ENCODE data around the gene ABCA5.

Gene ABCA5, protein sequence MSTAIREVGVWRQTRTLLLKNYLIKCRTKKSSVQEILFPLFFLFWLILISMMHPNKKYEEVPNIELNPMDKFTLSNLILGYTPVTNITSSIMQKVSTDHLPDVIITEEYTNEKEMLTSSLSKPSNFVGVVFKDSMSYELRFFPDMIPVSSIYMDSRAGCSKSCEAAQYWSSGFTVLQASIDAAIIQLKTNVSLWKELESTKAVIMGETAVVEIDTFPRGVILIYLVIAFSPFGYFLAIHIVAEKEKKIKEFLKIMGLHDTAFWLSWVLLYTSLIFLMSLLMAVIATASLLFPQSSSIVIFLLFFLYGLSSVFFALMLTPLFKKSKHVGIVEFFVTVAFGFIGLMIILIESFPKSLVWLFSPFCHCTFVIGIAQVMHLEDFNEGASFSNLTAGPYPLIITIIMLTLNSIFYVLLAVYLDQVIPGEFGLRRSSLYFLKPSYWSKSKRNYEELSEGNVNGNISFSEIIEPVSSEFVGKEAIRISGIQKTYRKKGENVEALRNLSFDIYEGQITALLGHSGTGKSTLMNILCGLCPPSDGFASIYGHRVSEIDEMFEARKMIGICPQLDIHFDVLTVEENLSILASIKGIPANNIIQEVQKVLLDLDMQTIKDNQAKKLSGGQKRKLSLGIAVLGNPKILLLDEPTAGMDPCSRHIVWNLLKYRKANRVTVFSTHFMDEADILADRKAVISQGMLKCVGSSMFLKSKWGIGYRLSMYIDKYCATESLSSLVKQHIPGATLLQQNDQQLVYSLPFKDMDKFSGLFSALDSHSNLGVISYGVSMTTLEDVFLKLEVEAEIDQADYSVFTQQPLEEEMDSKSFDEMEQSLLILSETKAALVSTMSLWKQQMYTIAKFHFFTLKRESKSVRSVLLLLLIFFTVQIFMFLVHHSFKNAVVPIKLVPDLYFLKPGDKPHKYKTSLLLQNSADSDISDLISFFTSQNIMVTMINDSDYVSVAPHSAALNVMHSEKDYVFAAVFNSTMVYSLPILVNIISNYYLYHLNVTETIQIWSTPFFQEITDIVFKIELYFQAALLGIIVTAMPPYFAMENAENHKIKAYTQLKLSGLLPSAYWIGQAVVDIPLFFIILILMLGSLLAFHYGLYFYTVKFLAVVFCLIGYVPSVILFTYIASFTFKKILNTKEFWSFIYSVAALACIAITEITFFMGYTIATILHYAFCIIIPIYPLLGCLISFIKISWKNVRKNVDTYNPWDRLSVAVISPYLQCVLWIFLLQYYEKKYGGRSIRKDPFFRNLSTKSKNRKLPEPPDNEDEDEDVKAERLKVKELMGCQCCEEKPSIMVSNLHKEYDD (N-terminal part only)

DNA sequence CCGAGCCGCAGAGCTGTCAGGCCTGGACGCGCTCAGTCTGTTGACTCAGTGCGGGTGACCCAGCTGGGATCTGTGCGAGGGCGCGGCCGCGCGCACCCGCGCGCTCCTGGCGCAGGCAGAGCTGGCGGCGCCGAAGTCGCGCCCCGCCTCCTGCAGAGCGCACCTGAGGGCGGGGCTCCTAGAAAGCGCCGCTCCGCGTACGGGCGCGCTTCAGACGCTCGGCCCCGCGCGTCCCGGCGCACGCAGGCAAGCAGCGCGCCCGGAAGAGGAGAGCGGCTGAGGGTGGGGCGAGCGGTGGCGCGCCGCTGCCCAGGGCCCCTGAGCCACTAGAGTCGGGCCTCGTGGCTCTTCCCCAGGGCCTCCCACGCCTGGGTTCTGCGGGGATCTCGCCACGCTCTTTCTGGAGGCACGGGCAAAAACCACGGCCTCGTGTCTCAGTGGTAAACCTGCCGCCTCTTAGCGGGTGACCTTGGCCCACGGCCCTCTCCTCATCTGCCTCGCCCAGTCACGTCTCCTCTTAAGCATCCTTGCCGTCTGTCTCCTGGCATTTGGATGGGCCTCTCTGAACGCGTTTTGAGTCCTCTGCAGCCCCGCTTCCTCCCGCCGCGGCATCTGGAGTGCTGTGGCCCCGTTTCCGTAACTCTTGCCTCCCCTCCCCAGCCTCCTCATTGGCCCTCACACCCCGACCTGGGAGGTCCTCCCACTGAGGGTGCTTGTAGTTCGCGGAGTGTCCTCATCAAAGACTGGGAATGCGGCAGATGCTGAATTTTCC lies at the start of gene ABCA5:
TSS of gene ABCA5 (minus strand) at position 74 of the 772 bp plus-strand sequence. CDS start 12,718 bp downstream, outside the sequence.
- H3K27ac Mint-ChIP-seq, result peak within 1 kb of the TSS; percentile 99
- H3K4me3 Mint-ChIP-seq, result peak within 1 kb of the TSS; percentile 94
- H3K36me3 Mint-ChIP-seq (ENCODE audit: low read depth), result peaks cover 3% of the 10 kb centered on the region
- H3K9me3 Mint-ChIP-seq, result peaks cover 5% of the 10 kb centered on the region
- peaks cover 20% of the 10 kb centered on the region for H3K4me1 Mint-ChIP-seq (ENCODE audit: low read depth)
- H3K27me3 Mint-ChIP-seq (ENCODE audit: low read depth), result peaks cover 9% of the 10 kb centered on the region

DNA sequence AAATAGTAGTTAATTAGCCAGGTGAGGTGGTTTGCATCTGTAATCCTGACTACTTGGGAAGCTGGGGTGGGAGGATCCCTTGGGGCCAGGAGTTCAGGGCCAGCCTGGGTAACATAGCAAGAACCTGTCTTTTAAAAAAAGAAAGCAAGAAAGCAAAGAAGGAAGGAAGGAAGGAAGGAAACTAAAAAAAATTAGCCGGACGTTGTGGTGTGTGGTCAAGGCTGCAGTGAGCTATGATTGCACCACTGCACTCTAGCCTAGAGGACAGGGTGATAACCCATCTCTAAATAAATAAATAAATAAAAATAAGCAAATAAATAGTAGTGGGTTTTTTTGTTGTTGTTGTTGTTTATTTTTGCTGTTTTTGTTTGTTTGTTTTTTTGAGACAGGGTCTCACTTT lies 48.3 kb upstream of the ABCA5 start:
- Mint-ChIP-seq H3K4me1 (ENCODE audit: low read depth) (peaks cover 2% of the 10 kb centered on the region), H3K27me3 (ENCODE audit: low read depth) (no peaks in the 10 kb centered on the region), H3K9me3 (no peaks in the 10 kb centered on the region), H3K36me3 (ENCODE audit: low read depth) (no peaks in the 10 kb centered on the region), H3K27ac (no peak overlapping the region), H3K4me3 (no peak overlapping the region)

DNA sequence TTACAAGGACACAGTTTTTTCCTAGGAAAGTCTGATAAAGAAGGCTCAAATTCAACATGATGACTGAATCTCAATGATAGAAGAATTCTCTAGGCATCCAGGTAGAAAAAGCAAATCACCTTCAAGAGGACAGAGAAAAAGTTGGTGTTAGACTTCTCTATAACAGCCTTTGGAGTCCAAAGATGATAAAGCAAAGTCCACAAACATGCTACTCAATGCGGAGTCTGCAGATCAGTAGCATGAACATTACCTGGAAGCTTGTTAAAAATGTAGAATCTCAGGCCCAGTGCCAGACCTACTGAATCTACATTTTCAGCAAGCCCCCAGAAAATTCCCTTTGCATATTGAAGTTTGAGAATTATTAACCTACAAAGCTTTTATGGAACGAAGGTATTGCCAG lies 46.1 kb upstream of the ABCA5 start:
- H3K27me3 Mint-ChIP-seq (ENCODE audit: low read depth), result no peaks in the 10 kb centered on the region
- H3K4me3 Mint-ChIP-seq, result no peak overlapping the region
- H3K36me3 Mint-ChIP-seq (ENCODE audit: low read depth), result no peaks in the 10 kb centered on the region
- no peaks in the 10 kb centered on the region for H3K9me3 Mint-ChIP-seq
- H3K27ac Mint-ChIP-seq, result no peak overlapping the region
- H3K4me1 Mint-ChIP-seq (ENCODE audit: low read depth), result peaks cover 2% of the 10 kb centered on the region

DNA sequence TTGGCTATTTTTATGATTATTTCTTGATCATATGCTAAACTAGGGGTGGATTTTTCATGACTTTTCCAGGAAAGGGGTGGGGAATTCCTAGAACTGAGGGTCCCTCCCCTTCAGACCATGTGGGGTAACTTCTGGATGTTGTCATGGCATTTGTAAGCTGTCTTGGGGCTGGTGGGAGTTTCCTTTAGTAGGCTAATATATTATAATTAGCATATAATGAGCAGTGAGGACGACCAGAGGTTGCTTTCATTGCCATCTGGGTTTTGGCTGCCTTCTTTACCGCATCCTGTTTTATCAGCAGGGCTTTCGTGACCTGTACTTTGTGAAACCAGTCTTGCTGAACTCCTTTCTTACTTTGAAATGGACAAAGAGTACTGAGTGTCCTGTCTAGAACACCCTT lies 40.4 kb upstream of the ABCA5 start:
- H3K27me3 Mint-ChIP-seq (ENCODE audit: low read depth), result no peaks in the 10 kb centered on the region
- no peak overlapping the region for H3K4me3 Mint-ChIP-seq
- H3K36me3 Mint-ChIP-seq (ENCODE audit: low read depth), result no peaks in the 10 kb centered on the region
- H3K27ac Mint-ChIP-seq, result no peak overlapping the region
- no peaks in the 10 kb centered on the region for H3K9me3 Mint-ChIP-seq
- no peaks in the 10 kb centered on the region for H3K4me1 Mint-ChIP-seq (ENCODE audit: low read depth)

DNA sequence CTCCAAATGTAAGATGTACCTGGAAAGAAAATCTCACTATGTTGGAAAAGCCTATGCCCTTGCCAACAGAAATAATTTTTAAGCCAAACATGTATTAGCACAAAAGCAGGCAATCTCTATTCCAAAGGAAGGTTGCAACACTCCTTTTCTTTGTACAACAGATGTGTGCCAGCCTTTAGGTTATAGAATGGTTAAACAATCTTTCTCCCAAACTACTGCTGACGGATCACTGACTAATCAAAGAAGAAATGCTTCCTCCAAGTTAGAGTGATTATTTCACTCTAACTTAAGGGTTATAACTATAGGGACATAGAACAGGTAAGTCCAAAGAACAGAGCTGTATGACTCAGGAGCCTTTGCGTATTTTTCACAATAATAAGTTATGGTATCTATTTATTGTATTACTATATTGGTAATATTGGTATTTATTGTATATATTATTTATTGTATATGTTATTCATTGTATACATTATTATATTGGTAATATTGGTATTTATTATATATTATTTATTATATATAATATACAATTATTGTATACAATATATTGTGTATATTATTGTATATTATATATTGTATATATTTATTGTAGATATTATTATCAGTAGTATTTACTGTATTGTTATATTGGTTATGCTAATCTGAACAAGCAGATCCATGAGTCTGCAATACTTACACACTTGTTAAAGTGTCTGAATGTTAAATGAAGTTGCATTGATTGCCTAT lies 36.7 kb upstream of the ABCA5 start:
- H3K4me1 Mint-ChIP-seq (ENCODE audit: low read depth), result no peaks in the 10 kb centered on the region
- H3K36me3 Mint-ChIP-seq (ENCODE audit: low read depth), result no peaks in the 10 kb centered on the region
- H3K9me3 Mint-ChIP-seq, result no peaks in the 10 kb centered on the region
- no peak overlapping the region for H3K27ac Mint-ChIP-seq
- no peaks in the 10 kb centered on the region for H3K27me3 Mint-ChIP-seq (ENCODE audit: low read depth)
- H3K4me3 Mint-ChIP-seq, result no peak overlapping the region

DNA sequence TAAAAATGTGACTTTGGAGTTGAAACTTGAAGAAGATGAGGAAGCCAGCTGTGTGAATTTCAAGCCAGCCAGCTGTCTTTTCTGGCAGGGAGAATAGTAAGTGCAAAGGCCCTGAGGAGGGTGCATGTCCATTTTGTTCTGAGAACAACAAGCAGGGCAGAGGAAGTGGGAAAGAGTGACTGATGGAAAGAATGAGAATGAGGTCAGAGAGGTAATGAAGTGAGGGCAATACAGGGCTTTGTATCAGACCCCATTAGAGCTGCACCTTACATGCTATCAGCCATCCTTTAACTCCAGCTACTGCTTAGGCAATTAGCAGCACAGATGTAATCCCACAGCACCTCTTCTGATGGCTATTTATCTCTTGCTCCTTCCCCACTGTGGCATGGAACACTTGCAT lies 34.2 kb upstream of the ABCA5 start:
- H3K36me3 Mint-ChIP-seq (ENCODE audit: low read depth), result no peaks in the 10 kb centered on the region
- H3K4me3 Mint-ChIP-seq, result no peak overlapping the region
- no peaks in the 10 kb centered on the region for H3K27me3 Mint-ChIP-seq (ENCODE audit: low read depth)
- H3K4me1 Mint-ChIP-seq (ENCODE audit: low read depth), result no peaks in the 10 kb centered on the region
- H3K27ac Mint-ChIP-seq, result no peak overlapping the region
- H3K9me3 Mint-ChIP-seq, result no peaks in the 10 kb centered on the region

DNA sequence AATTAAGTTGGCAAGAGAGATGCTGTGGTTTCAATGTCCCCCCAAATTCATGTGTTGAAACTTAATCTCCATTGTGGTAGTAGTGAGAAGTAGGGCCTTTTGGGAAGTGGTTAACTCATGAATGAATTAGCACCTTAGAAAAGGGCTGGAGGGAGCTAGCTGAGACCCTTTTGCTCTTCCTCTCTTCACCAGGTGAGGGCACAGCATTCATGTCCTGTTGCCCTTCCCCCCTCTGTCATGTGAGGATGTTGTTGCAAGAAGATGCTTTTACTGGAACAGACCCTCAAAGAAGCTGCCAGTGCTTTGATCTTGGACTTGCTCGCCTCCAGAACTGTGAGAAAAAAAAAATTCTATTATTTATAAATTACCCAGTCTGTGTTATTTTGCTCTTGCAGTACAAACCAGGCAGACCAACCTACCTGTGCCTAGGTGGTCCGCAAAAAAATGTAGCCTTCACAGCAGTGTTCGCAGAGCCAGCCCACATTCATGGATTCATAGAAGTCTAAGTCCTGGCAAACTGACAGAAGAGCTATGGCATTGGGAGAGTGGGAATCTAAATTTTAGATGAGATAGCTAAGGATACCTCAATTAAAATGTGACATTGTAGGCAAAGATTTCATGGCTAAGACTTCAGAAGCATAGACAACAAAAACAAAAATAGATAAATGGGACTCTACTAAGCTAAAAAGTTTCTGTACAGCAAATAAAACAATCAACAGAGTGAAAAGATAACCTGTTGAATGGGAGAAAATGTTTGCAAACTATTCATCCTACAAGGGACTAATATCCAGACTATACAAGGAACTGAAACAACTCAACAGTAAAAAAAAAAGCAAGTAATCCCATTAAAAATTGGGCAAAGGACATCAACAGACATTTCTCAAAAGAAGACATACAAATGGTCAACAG lies 32.0 kb upstream of the ABCA5 start:
- Mint-ChIP-seq H3K4me3 (no peak overlapping the region), H3K27ac (no peak overlapping the region), H3K27me3 (ENCODE audit: low read depth) (peaks cover 4% of the 10 kb centered on the region), H3K36me3 (ENCODE audit: low read depth) (no peaks in the 10 kb centered on the region), H3K4me1 (ENCODE audit: low read depth) (no peaks in the 10 kb centered on the region), H3K9me3 (no peaks in the 10 kb centered on the region)

DNA sequence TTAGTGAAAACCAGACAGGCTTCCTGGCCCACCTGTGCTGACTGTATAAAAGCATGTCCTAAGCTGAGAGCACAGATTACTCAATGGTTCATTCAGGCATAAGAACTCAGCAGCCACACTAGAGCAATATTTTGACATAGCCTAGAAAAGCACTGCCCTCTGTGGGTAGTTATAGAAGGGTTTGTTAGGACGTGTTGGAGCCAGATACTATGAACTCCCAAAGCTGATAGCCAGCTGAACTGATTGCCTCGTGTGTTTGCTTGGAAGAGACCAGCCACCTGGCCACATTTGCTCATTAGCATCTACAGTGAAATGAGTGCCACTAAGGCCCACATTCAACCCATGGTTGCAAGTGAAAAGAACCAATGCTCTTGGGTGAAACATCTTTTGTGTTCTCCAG lies 30.8 kb upstream of the ABCA5 start:
- Mint-ChIP-seq H3K4me3 (no peak overlapping the region), H3K4me1 (ENCODE audit: low read depth) (no peaks in the 10 kb centered on the region), H3K27ac (no peak overlapping the region), H3K27me3 (ENCODE audit: low read depth) (peaks cover 8% of the 10 kb centered on the region), H3K36me3 (ENCODE audit: low read depth) (no peaks in the 10 kb centered on the region), H3K9me3 (no peaks in the 10 kb centered on the region)

DNA sequence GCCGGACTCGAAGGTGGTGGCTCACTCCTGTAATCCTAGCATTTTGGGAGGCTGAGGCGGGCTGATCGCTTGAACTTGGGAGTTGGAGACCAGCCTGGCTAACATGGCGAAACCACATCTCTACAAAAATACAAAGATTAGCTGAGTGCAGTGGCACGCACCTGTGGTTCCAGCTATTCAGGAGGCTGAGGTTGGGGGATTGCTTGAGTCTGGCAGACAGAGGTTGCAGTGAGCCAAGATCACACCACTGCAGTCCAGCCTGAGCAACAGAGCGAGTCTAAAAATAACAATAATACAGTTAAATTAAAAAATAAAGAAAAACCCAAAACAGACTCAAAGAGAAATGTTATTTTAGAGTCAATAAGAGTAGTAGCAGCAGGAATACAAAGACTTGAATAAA lies 29.7 kb upstream of the ABCA5 start:
- no peak overlapping the region for H3K4me3 Mint-ChIP-seq
- peaks cover 15% of the 10 kb centered on the region for H3K27me3 Mint-ChIP-seq (ENCODE audit: low read depth)
- no peaks in the 10 kb centered on the region for H3K9me3 Mint-ChIP-seq
- no peaks in the 10 kb centered on the region for H3K4me1 Mint-ChIP-seq (ENCODE audit: low read depth)
- H3K36me3 Mint-ChIP-seq (ENCODE audit: low read depth), result no peaks in the 10 kb centered on the region
- H3K27ac Mint-ChIP-seq, result no peak overlapping the region

DNA sequence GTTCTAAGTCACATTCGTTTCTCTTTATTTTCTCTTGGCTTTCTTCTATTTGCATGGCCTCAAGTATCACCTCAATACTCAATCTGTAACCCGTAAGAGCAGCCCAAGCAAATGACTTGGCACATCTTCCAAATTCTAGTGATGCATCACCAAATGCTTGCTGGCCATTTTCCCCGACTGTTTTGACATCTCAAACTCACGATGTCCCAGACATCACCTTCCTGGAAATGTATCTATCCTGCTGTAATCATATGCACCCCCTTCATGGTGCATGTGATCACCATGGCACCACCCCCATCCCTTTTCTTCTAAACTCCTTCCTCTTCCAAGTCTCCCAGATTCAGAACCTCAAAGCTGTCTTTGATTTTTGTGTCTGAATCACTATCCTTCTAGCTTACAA lies 24.0 kb upstream of the ABCA5 start:
- Mint-ChIP-seq H3K9me3 (no peaks in the 10 kb centered on the region), H3K4me3 (no peak overlapping the region), H3K27me3 (ENCODE audit: low read depth) (peaks cover 19% of the 10 kb centered on the region), H3K4me1 (ENCODE audit: low read depth) (no peaks in the 10 kb centered on the region), H3K36me3 (ENCODE audit: low read depth) (no peaks in the 10 kb centered on the region), H3K27ac (no peak overlapping the region)

DNA sequence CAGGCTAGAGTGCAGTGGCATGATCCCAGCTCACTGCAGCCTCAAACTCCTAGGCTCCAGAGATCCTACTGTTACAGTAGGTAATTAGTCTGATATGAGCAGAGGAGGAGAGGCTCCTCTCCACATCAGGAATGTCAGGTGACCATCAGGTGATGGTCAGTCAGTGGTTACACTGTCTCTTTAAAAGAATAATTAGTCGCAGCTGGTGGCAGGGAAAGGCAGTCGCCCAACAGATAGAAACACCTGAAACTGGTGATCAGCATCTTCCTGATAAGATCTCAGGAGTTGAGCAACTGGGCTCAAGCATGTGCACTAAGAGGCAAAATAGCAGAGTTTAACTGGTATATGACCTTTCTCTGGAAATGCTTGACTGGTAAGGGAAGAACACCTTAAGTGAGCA lies 21.5 kb upstream of the ABCA5 start:
- Mint-ChIP-seq H3K27ac (no peak overlapping the region), H3K4me3 (no peak overlapping the region), H3K4me1 (ENCODE audit: low read depth) (no peaks in the 10 kb centered on the region), H3K36me3 (ENCODE audit: low read depth) (no peaks in the 10 kb centered on the region), H3K27me3 (ENCODE audit: low read depth) (peaks cover 21% of the 10 kb centered on the region), H3K9me3 (no peaks in the 10 kb centered on the region)

DNA sequence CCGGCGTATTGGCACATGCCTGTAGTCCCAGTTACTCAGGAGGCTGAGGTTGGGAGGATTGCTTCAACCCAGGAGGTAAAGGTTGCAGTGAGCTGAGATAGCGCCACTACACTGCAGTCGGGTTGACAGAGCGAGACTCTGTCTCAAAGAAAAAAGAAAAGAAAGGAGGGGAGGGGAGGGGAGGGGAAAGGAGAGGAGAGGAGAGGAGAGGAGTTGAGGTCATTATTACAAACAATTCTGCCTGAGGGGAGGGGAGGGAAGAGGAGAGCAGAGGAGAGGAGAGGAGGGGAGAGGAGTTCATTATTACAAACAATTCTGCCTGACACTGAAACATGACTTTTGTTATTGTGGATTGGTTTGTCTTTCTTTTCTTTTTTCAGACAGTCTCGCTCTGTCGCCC lies 19.8 kb upstream of the ABCA5 start:
- Mint-ChIP-seq H3K9me3 (no peaks in the 10 kb centered on the region), H3K27ac (no peak overlapping the region), H3K4me1 (ENCODE audit: low read depth) (no peaks in the 10 kb centered on the region), H3K27me3 (ENCODE audit: low read depth) (peaks cover 16% of the 10 kb centered on the region), H3K4me3 (no peak overlapping the region), H3K36me3 (ENCODE audit: low read depth) (no peaks in the 10 kb centered on the region)

DNA sequence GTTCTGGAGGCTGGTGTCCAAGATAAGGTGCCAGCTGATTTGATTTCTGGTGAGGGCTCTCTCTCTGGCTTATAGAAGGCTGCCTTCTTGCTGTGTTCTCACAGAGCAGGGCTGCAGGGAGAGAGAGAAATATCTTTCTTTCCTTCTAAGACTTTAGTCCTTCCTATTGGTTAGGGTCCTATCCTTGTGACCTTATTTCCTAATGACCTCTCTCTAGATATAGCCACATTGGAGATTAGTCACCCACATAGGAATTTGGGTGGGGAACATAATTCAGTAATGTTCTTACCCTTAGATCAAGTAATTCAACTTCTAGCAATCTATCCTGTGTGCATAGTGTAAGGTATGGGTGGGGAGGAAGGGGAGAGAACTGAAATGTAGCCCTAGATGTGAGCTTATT lies 18.0 kb upstream of the ABCA5 start:
- H3K9me3 Mint-ChIP-seq, result no peaks in the 10 kb centered on the region
- H3K36me3 Mint-ChIP-seq (ENCODE audit: low read depth), result no peaks in the 10 kb centered on the region
- H3K4me1 Mint-ChIP-seq (ENCODE audit: low read depth), result no peaks in the 10 kb centered on the region
- H3K27me3 Mint-ChIP-seq (ENCODE audit: low read depth), result peaks cover 14% of the 10 kb centered on the region
- no peak overlapping the region for H3K4me3 Mint-ChIP-seq
- H3K27ac Mint-ChIP-seq, result no peak overlapping the region

All from T-helper 1 cell treated with Interleukin-12 subunit alpha and Interleukin-12 subunit beta and Interleukin-4 antibody, amounts not matched to agents 30 μg/mL and 1 μg/mL, for 36 hours (primary cell).